Mucosa of descending colon (tissue), 3 donors: Measurements from ENCODE around the gene TICRR. TPM values are rescaled to one million over a fixed set of nuclear protein-coding genes. Genes with fewer than 3 reads are reported as not detected.

Source experiments
- ATAC-seq: fragments of 200-7000 bp; cut with Tn5 transposase; one replicate; pipeline ENCODE4 v1.9.1; 2020; ENCODE audit warnings: mild to moderate bottlenecking, moderate library complexity
- DNase-seq, 3 donors: peaks; one replicate each; pipeline ENCODE4 v3.0.0-alpha.2; 2020
- H3K36me3 ChIP-seq: fragments of 200-600 bp; one replicate; pipeline ENCODE4 v1.8.0; 2021; ENCODE audit warnings: low read depth, mild to moderate bottlenecking
- H3K4me1 ChIP-seq: fragments of 200-600 bp; one replicate; pipeline ENCODE4 v1.8.0; 2021; ENCODE audit warnings: low read depth, mild to moderate bottlenecking
- H3K4me3 ChIP-seq: fragments of 200-600 bp; one replicate; pipeline ENCODE4 v1.8.0; 2021; ENCODE audit warnings: mild to moderate bottlenecking
- H3K9me3 ChIP-seq: fragments of 200-600 bp; one replicate; pipeline ENCODE4 v1.8.0; 2021; ENCODE audit warnings: mild to moderate bottlenecking
- intact Hi-C, 2 donors: fragments of 100-400 bp; cut with DNase I in 1 of 2; cut with micrococcal nuclease in 1 of 2; formaldehyde crosslinking; loops; one replicate each; pipeline versions ENCODE4 v1.11.0 to v1.11.1; 2022; cut with DNase I, micrococcal nuclease
- total RNA-seq, 3 donors: library from RNA; stranded (reverse); fragmentation: NEBNext Ultra II Directional in 2 of 3; extraction: Animal tissue kit (Norgen Biotek cat#: 25700) in 2 of 3; gene quantifications; one replicate each; pipeline versions ENCODE4 v1.2.1 to v1.2.4, GENCODE V29; 2021 to 2023
- TF ChIP-seq, protein P1 (sequence below): fragments of 200-600 bp; IDR thresholded peaks from one replicate; pipeline ENCODE4 v1.8.0; 2022; ENCODE audit warnings: antibody characterized with exemption, mild to moderate bottlenecking
- donor health status: DM: no; HTN: no; CAD: no; lungs with moderate emphysema.
- donor health status: DM: no; HTN: no; CAD: no.
- donor health status: DM: no; HTN: yes; CAD: no.

Gene TICRR
- total RNA-seq, 3 donors from 2014 or later, result 1.0 to 4.4 (median 1.6) TPM

DNA sequence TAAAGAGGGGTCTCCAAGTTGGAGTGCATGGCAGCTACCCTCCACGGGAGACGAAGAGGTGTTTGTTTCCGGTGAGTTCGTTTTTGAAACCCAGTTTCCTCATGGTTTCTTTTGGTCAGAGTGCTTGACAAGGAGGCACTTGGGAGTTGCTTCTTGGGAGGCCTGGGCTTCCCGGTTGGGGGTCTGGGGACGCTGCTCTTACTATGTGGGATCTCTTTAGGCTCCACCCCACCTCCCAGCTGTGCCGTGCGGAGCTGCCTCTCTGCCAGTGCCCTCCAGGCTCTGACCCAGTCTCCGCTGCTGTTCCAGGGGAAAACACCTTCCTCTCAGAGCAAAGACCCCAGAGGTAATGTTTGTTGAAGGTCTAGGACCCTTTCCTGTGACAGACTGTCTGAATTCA lies 50.4 kb downstream of the TICRR start:
- Histone ChIP-seq H3K4me1 (no peaks in the 10 kb centered on the region), H3K9me3 (no peaks in the 10 kb centered on the region), H3K4me3 (no peak overlapping the region), H3K36me3 (peaks cover 3% of the 10 kb centered on the region)
- TF ChIP-seq, protein P1, sequence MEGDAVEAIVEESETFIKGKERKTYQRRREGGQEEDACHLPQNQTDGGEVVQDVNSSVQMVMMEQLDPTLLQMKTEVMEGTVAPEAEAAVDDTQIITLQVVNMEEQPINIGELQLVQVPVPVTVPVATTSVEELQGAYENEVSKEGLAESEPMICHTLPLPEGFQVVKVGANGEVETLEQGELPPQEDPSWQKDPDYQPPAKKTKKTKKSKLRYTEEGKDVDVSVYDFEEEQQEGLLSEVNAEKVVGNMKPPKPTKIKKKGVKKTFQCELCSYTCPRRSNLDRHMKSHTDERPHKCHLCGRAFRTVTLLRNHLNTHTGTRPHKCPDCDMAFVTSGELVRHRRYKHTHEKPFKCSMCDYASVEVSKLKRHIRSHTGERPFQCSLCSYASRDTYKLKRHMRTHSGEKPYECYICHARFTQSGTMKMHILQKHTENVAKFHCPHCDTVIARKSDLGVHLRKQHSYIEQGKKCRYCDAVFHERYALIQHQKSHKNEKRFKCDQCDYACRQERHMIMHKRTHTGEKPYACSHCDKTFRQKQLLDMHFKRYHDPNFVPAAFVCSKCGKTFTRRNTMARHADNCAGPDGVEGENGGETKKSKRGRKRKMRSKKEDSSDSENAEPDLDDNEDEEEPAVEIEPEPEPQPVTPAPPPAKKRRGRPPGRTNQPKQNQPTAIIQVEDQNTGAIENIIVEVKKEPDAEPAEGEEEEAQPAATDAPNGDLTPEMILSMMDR, result no peak
- DNase-seq (no peak), ATAC-seq (no peak)
- intact Hi-C loops, result no loop called here

DNA sequence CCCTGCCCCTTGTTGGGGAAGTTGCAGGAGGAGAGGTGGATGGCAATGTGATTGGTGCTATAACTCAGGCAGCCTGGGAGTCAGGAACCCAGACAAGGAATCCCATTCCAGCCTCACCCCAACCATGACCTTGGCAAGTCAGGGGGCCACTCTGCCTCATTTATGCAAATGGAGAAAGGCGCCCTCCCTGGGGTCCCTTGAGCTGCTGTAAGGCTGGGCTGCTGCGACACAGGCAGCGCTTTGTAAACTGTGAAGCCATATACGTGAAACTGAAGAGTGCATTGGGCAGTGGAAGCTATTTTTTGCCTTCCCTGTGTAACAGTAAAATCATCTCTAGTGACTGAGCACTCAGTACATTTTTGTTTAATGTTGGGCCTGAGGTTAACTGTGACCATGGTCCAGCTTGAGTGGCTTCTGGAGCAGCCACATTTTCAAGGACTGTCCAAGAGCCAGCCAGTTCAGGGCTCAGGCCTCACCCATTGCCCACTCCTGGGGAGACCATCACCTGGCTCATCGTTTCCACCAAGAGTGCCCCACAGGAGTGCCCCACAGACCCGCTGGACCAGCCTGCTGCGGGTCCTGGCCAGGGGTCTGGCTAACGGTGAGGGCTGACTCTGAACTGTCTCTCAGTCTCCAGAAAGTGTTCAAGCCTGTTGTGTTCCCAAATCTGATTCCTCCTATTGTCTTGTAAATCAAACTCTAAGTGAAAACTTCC lies 52.1 kb downstream of the TICRR start:
- Histone ChIP-seq H3K36me3 (peaks cover 3% of the 10 kb centered on the region), H3K4me1 (no peaks in the 10 kb centered on the region), H3K4me3 (no peak overlapping the region), H3K9me3 (no peaks in the 10 kb centered on the region)
- intact Hi-C loops, result no loop called here
- TF ChIP-seq, protein P1, result no peak
- DNase-seq, result no peak
- no peak for ATAC-seq

DNA sequence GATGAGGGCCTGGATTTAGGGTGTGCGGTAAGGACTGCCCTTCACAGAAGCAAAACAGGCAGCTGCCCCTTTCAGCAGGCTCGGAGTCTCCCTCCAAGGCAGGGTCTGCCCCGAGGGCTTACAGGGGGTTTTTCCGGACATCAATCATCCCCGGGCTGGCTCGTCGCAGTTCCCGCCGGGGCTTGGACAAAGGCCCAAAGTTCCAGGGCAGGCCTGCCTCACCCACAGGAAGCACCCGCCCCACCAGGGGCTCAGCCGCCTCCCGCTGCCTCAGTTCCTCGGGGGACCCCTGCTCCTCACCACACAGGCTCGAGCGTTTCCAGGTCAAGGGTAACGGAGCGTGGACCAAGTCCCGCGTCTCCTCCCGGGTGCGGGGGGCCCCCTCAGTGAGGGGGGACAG lies 53.0 kb downstream of the TICRR start:
- H3K36me3 ChIP-seq, result peaks cover 3% of the 10 kb centered on the region
- TF ChIP-seq, protein P1, result no peak
- no peaks in the 10 kb centered on the region for H3K9me3 ChIP-seq
- H3K4me3 ChIP-seq, result no peak overlapping the region
- no peak for ATAC-seq
- DNase-seq, result no peak
- no peaks in the 10 kb centered on the region for H3K4me1 ChIP-seq
- intact Hi-C loops, result no loop called here

DNA sequence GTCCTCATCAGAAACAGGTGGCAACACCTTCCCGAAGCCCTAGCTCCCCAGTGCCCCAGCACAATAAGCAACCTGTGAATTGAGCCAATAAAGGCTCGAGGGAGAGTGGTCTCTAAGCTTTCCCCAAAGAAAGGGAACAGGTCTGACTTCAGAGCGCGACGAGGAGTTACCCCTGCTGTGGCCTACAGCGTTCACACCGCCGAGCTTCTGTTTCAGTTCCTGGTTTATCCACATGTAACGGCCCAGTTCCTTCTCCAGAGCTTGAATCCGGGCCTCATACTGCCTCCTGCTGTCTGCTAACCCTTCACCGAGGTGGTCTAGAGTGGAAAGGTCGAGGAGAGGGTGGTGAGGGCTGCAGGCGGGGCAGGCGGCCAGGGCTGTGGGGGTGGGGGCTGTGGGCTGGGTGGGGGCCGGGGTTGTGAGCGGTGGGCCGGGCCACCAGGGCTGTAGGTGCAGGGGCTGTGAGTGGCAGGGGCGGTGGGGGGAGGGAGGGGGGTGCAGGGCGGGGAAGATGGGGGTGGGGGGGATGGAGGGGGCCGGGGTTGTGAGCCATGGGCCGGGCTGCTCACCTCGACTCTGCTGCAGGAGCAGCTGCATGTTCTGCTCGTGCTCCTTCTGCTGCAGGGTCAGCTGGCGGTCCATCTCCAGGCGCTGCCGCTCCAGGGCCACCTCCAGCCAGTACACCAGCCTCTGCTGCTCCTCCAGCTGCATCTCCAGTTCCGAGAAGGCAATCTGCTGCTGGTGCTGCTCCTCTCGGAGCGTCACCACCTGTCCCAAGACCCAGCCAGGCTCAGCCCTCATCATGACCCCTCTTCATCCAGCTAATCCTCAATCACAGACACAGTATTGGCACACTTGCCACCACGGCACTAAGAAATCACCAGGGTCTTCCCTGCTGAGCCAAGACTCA lies 53.8 kb downstream of the TICRR start:
- intact Hi-C loops, result no loop called here
- Histone ChIP-seq H3K4me3 (no peak overlapping the region), H3K9me3 (no peaks in the 10 kb centered on the region), H3K36me3 (peaks cover 3% of the 10 kb centered on the region), H3K4me1 (no peaks in the 10 kb centered on the region)
- ATAC-seq, result no peak
- DNase-seq, result no peak
- TF ChIP-seq, protein P1, result no peak

DNA sequence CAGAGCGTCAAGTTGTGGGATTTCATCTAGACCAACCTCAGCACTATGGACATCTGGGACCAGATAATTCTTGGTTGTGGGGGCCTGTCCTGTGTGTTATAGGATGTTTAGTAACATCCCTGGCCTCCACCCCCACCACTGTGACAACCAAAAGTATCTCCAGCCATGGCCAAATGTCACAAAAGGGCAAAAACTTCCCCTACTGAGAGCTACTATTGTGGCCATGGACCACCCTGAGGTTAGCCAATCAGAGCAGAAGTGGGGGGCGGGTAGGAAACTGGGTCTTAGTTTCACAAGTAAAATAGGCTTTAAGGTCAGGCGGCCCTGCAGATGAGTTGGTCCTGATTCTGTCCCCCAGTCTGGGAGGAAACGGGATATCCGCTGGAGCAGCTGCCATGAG lies 54.6 kb downstream of the TICRR start:
- Histone ChIP-seq H3K4me1 (no peaks in the 10 kb centered on the region), H3K4me3 (no peak overlapping the region), H3K9me3 (no peaks in the 10 kb centered on the region), H3K36me3 (peaks cover 3% of the 10 kb centered on the region)
- DNase-seq, result no peak
- ATAC-seq, result no peak
- intact Hi-C loops, result no loop called here
- TF ChIP-seq, protein P1, result no peak
